Mononuclear cell (primary cell): Measurements from ENCODE around the gene MBD3. TPM values are rescaled to one million over a fixed set of nuclear protein-coding genes. Genes with fewer than 3 reads are reported as not detected.

Experiments
- H3K27me3 ChIP-seq: 2 replicates; pipeline ENCODE4 v1.6.0; 2011; ENCODE audit warnings: low read length, control low read depth; ENCODE audit not compliant: insufficient read depth
- H3K4me1 ChIP-seq: 2 replicates; pipeline ENCODE4 v1.5.1; 2011; ENCODE audit warnings: mild to moderate bottlenecking, low read length, control low read depth; ENCODE audit not compliant: insufficient read depth
- H3K4me3 ChIP-seq: 2 replicates; pipeline ENCODE4 v1.5.1; 2011; ENCODE audit warnings: mild to moderate bottlenecking, low read length, moderate library complexity
- H3K9me3 ChIP-seq: 2 replicates; pipeline ENCODE4 v1.5.1; 2011; ENCODE audit warnings: low read depth, mild to moderate bottlenecking, control low read depth, low read length
- total RNA-seq: library from RNA; depleted of rRNA; stranded (reverse); fragments of >200 nt; gene quantifications from one replicate; pipeline ENCODE4 v1.2.3, GENCODE V29; 2012

The MBD3 gene
- total RNA-seq, 1 donor = 25.1 TPM

DNA sequence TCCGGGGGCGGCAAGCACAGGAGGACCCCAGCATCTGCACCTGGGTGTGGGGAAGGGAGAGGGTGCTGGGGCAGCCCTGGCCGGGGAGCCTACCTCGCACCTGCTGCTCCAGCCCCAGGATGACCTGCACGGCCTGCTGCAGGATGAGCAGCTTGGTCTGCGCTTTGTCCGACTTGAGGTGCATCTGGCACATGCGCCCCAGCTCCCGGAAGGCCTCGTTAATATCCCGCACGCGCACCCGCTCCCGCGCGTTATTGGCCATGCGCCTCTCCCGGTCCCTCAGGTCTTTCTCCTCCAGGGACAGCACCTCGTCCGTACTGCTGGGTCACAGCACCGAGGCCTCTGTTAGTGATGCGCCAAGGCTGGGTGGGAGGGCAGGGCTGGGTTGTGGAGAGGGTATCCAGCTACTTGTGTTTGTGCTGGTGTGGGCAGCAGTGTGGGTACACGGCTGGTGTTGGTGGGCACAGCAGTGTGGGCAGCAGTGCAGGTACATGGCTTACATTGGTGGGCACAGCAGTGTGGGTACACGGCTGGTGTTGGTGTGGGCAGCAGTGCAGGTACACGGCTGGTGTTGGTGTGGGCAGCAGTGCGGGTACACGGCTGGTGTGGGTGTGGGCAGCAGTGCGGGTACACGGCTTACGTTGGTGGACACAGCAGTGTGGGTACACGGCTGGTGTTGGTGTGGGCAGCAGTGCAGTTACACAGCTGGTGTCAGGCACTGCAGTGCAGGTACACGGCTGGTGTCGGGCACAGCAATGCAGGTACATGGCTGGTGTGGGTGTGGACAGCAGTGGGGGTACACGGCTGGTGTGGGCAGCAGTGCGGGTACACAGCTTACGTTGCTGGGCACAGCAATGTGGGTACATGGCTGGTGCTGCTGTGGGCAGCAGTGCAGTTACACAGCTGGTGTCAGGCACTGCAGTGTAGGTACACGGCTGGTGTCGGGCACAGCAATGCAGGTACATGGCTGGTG, 19.7 kb upstream of the MBD3 start:
- Histone ChIP-seq H3K27me3 (no peaks in the 10 kb centered on the region), H3K9me3 (no peaks in the 10 kb centered on the region), H3K4me3 (no peak overlapping the region), H3K4me1 (peaks cover 25% of the 10 kb centered on the region)

DNA sequence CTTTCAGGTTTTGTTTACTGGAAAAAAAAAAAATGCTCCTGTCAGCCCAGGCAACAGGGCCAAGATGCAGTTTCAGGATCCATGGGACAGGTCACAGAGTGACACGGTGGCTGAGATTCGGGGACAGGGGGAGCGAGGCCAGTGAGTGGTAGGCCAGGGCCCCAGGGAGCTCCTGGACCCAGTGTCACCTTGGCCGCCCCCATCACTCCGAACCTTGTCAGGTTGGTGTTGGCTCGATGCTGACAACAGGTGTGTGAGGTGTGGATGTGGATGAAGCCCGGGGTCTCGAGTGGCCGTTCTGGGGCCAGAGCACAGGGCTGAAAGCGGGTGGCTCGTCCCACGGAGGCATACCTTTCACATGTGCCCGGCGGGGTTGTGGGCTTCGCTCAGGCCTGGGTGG, 18.7 kb upstream of the MBD3 start:
- H3K4me3 ChIP-seq = no peak overlapping the region
- H3K9me3 ChIP-seq = no peaks in the 10 kb centered on the region
- H3K27me3 ChIP-seq = no peaks in the 10 kb centered on the region
- H3K4me1 ChIP-seq = peaks cover 32% of the 10 kb centered on the region

DNA sequence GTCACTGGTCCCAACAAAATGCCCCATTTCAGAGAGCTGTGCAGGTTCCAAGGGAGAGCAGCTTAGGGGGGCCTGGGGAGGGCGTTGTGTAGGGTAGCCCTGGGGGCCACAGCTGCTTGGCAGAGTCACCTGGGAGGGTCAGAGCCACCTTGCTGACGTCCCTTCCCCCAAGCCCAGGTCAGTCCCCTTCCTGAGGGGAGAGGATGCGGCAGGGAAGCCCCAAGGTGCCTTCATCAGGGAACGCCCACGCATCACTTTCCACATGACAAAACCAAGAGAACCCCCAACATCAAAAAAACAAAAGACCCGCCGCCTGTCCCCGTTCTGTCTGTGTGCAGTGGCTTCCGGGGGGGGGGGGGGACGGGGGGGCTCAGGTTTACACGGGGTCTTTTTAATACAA, 17.9 kb upstream of the MBD3 start:
- no peaks in the 10 kb centered on the region for H3K9me3 ChIP-seq
- no peaks in the 10 kb centered on the region for H3K27me3 ChIP-seq
- peaks cover 36% of the 10 kb centered on the region for H3K4me1 ChIP-seq
- no peak overlapping the region for H3K4me3 ChIP-seq

DNA sequence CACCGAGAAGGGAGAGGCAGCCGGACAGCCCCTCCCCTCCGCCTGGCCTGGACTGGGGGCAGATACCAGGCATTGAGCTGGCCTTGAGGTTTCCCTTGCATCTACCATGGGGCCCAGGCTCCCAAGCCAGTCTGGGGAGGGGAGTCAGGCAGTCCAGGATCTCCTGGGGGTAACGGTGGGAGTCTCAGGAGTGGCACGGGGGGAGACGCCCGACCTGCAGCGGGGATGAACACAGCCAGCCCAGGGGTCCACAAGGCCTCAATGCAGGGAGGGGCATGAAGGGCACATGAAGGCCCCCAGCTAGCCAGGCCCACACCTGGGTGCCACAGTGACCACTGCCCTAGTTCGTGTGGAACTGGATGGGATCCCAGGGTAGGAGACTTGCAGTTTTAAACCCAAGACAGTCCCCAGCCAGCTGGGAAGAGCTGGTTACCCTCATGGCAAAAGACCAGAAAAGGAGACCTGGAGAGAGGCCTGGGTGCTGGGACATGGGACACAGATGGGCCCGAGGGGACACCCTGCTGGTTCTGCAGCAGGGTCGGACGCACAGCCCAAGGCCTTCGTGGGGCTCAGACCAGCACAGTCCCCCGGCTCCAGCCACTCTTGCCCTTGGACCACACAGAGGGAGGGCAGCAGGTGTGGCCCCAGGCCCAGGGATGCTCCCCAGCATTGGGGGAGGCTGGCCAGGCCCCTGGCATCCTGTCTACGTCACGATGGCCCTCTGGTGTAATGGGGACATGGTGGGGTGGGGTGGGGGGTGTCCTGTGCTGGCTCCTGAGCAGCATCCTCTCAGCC, 17.2 kb upstream of the MBD3 start:
- peaks cover 37% of the 10 kb centered on the region for H3K4me1 ChIP-seq
- H3K27me3 ChIP-seq = no peaks in the 10 kb centered on the region
- H3K4me3 ChIP-seq = no peak overlapping the region
- no peaks in the 10 kb centered on the region for H3K9me3 ChIP-seq

DNA sequence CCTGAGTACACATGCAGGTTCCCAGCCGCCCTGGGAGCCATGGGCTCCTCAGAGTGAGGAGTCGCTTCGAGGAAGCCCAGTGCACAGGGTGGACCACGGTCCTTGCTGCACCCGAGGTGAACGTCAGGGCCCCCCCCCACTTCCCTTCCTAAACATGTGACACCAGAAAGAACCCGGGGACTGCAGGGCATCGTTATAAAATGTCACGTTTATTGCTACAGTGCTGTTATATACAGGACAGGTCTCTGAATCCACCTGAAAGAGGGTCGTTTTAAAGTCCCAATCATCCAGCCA, 16.4 kb upstream of the MBD3 start:
- Histone ChIP-seq H3K9me3 (no peaks in the 10 kb centered on the region), H3K4me3 (peak overlapping the region; percentile 4), H3K27me3 (no peaks in the 10 kb centered on the region), H3K4me1 (peaks cover 45% of the 10 kb centered on the region)

DNA sequence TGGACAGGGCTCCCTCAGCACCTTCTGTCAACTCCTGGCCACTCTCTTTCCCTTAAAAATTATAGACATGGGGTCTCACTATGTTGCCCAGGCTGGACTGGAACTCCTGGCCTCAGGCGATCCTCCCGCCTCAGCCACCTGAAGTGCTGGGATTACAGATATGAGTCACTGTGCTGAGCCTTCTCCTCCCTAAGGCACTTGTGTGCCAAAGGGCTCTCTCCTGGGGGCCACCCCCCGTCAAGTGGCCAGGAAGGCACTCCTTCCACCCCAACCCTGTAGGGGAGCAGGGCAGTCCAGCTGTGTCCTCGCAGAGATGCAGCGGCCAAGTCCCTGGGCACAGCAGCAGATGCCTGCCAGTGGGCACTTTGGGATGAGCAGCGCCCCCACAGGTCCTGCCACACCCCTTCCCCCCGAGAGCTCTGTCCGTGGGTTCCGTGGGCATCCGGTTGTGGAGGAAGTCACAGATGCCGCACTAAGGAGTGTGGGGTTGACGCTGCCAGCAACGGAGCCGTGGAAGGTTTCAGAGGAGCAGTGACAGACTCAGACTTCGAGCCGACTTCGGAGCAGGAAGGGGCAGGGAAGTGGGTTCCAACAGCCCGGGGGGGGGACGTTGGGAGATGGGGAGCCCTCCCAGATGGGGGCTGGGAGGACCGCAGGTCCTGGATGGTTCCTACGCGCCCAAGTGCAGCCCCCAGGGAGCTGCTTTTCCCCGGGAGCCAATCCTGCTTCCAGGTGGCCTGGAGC, 15.9 kb upstream of the MBD3 start:
- Histone ChIP-seq H3K4me3 (peak overlapping the region; percentile 4), H3K4me1 (peaks cover 50% of the 10 kb centered on the region)

DNA sequence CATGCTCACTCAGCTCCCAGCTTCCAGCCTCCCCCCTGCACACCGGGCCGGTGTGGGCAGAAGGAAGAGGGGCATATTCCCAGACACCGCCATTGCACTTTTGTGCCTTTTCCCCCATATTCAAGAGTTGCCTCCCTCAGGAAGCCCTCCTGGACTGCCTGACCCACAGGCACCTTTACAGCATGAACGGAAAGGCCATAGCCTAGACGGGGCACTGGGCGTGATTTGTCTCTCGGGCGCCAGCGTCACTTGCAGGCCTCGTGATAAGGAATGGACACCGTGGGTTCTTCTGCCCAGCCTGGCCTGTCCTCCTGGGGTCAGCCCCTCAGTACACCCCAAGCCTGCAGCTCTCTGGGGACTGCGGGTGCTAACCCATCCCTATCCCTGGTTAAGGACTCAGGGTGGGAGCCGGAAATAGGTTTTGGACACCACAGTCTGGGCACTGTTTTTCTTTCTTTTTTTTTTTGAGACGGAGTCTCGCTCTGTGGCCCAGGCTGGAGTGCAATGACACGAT, 13.5 kb upstream of the MBD3 start:
- Histone ChIP-seq H3K27me3 (no peaks in the 10 kb centered on the region), H3K4me3 (peak overlapping the region; percentile 95), H3K9me3 (no peaks in the 10 kb centered on the region), H3K4me1 (peaks cover 61% of the 10 kb centered on the region)

More for the DNA sequence above, 15.9 kb upstream of the MBD3 start:
- Histone ChIP-seq H3K9me3 (no peaks in the 10 kb centered on the region), H3K27me3 (no peaks in the 10 kb centered on the region)

DNA sequence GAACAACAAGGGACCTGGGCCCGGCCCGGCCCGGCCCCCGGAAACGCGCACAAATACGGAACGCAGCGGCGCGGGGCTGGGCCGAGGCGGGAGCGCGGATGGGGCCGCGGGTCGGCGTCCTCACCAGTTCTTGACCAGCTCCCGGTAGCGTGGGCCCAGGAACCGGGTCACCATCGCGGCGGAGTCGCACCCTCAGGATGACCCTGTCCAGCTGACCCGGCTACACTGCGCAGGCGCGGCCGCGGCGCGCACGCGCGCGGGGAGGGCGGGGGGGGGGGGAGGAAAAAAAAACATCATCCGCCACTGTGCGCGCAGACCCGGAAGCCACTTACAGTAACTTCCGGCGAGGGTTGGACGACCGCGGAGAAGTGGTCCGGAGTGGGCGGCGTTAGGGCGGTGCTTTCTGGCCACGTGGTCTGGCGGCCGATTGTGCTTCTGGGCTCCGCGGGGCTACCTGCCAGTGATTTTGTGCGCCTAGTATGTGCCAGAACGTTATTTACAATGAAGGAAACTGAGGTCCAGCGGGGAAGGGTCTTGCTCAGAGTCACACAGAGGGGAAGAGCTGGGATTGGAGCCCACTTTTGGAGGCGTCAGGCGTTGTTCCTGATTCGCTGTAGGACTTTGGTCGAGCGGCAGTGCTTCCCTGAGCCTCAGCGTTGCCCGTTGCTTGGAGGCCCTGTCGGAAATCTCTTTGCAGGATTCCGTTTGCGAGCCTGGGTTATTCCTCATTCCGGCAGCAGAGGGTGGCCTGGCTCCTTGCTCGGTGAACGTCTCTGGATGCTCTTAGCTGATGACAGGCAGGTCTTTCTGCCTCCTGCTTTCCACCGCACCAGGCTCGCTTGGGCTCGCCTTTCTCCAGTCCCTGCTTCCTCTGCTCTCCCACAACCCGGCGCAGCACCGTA, 12.8 kb upstream of the MBD3 start, which contains the start of gene UQCR11:
TSS of gene UQCR11 (minus strand) at position 227 of the 902 bp plus-strand sequence. CDS start at position 174, 53 bp downstream.
- H3K9me3 ChIP-seq = no peaks in the 10 kb centered on the region
- H3K27me3 ChIP-seq = no peaks in the 10 kb centered on the region
- peak within 1 kb of the TSS; percentile 95 for H3K4me3 ChIP-seq
- H3K4me1 ChIP-seq = peaks cover 60% of the 10 kb centered on the region

DNA sequence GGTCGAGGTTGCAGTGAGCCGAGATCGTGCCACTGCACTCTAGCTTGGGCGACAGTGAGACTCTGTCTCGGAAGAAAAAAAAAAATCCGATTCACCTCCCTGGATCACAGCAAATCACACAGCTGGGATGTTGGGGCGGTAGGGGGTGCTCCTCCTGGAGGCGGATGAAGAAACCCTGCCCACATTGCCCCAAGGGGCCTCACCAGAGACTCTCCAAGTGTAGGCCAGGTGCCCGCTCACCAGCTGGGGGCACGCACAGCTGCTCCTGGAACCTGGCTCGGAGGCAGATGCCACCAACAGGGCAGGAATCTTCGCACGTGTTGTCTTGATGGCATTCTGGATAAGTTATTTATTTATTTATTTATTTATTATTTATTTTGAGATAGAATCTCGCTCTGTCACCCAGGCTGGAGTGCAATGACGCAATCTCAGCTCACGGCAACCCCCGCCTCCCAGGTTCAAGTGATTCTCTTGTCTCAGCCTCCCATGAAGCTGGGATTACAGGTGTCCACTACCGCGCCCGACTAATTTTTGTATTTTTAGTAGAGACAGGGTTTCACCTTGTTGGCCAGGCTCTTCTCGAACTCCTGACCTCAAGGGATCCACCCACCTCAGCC, 9.5 kb upstream of the MBD3 start:
- Histone ChIP-seq H3K9me3 (no peaks in the 10 kb centered on the region), H3K4me3 (no peak overlapping the region), H3K4me1 (peaks cover 36% of the 10 kb centered on the region), H3K27me3 (no peaks in the 10 kb centered on the region)

DNA sequence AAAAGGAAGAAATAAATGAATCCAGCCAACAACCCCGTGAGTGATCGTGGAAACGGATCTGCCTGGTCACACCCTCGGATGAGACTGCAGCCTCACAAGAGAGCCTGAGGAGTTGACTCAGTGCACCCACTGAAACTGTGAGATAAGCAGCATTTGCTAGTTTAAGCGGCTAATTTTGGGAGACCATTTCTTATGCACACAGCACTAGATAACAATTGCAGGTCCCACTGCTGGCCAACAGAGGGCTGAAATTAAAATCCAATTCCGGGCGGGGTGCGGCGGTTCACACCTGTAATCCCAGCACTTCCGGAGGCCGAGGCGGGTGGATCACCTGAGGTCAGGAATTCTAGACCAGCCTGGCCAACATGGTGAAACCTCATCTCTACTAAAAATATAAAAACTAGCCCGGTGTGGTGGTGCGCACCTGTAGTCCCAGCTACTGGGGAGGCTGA, 9.0 kb upstream of the MBD3 start:
- Histone ChIP-seq H3K4me1 (peaks cover 33% of the 10 kb centered on the region), H3K27me3 (no peaks in the 10 kb centered on the region), H3K4me3 (no peak overlapping the region), H3K9me3 (no peaks in the 10 kb centered on the region)

DNA sequence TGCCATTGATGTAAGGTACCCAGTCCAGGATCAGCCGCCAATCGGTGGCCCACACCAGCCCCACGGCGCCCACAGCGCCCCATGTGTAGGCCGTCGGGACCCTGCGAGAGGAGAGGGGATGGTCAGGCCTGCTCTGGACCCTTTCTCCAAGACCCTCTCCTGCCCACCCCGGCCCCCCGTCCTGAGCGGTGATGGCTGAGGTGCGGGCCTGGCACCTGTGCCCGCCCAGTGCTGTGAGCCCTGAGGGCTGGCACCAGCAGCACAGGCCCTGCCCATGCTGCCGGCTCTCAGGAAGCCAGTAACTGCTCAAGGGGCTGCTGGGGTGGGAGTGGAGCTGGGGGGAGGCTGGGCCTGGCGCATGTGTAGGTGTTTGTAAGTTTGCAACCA, 6.8 kb upstream of the MBD3 start:
- no peaks in the 10 kb centered on the region for H3K27me3 ChIP-seq
- H3K9me3 ChIP-seq = no peaks in the 10 kb centered on the region
- H3K4me1 ChIP-seq = peaks cover 20% of the 10 kb centered on the region
- H3K4me3 ChIP-seq = no peak overlapping the region

DNA sequence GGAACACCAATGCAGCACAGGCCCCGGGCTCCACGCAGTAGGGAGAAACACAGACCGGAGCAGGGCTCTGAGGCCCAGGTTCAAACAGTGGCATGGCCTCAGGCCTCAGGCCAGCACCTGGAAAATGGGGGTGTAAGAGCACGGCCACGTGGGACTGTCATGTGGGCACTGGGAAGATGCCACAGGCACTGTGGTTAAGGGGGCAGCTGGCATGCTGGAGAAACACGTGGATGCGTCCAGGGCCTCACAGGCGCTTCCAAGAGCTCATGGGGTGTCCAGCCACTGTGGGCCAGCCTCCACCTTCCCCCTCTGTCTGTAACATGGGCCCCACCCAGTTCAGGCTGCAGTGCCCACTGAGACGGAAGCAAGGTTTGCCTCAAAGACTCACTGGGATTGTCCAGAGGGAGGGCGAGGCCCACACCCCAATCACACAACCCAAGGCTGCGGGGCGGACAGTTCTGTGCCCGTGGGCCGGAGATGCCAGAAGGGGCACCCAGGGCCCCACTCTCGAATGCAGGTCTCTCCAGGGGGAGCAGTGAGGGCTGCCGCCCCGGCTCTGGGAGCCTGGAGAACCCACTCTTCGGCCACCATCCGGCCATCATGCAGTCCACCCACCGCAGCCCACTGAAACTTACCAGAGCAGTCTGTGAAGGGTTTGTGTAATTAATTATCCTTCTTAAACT, 6.3 kb upstream of the MBD3 start:
- Histone ChIP-seq H3K4me1 (peaks cover 15% of the 10 kb centered on the region), H3K4me3 (no peak overlapping the region), H3K9me3 (no peaks in the 10 kb centered on the region), H3K27me3 (no peaks in the 10 kb centered on the region)

DNA sequence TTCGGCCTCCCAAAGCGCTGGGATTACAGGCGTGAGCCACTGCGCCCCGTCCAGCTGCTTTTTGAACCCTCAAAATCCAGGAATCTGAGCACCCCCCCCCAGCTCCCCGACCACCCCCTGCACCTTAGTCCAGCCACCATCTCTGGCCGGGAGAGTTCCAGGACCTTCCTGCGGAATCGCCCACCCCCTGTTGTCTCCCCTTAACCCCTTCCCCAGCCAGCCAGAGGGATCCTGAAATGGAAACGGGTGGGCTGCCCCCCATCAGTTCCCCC, 772 bp upstream of the MBD3 start:
- peaks cover 26% of the 10 kb centered on the region for H3K4me1 ChIP-seq
- H3K9me3 ChIP-seq = no peaks in the 10 kb centered on the region
- no peaks in the 10 kb centered on the region for H3K27me3 ChIP-seq
- H3K4me3 ChIP-seq = no peak overlapping the region
